H1 (cell line): Measurements from ENCODE around the gene PRRG4. TPM values are rescaled to one million over a fixed set of nuclear protein-coding genes. Genes with fewer than 3 reads are reported as not detected.

Experiments
- BACH1 ChIP-seq: IDR thresholded peaks from 2 replicates; pipeline ENCODE4 v1.6.1; 2012; ENCODE audit warnings: low read length, improper control_type of control experiment
- CHD7 ChIP-seq: fragments of 300-600 bp; sonication (generic); IDR thresholded peaks from 2 replicates; pipeline ENCODE4 v1.7.1; 2012; ENCODE audit warnings: low read length, moderate library complexity, mild to moderate bottlenecking, inconsistent platforms; ENCODE audit not compliant: insufficient replicate concordance
- CTCF ChIP-seq, 3 experiments: IDR thresholded peaks; 1 replicate in 2 of 3; 2 replicates in 1 of 3; pipeline versions ENCODE4 v1.5.1 to v1.6.1; 2011; ENCODE audit warnings: low read length in 3 of 3, mild to moderate bottlenecking in 3 of 3, inconsistent platforms in 2 of 3, low read depth in 1 of 3, moderate library complexity in 1 of 3; ENCODE audit not compliant: insufficient read depth in 1 of 3; ENCODE audit errors: control extremely low read depth in 1 of 3
- polyA plus RNA-seq, 7 experiments: library from polyadenylated mRNA; depleted of rRNA in 3 of 7; stranded (reverse) in 5 of 7; unstranded in 2 of 7; fragments of >200 nt in 5 of 7; fragments of 200-250 nt in 2 of 7; gene quantifications; 1 replicate in 5 of 7; 2 replicates in 1 of 7; 4 replicates in 1 of 7; pipeline versions ENCODE4 v1.2.1 to v1.2.3, GENCODE V29; 2011 to 2013; ENCODE audit warnings: missing spikeins in 2 of 7, mixed read lengths in 2 of 7
- total RNA-seq: library from RNA; stranded (reverse); fragmentation: NEBNext Ultra II Directional; extraction: Animal tissue kit (Norgen Biotek cat#: 25700); gene quantifications from 2 replicates; pipeline ENCODE4 v1.2.1, GENCODE V29; 2021

PRRG4 gene
- total and polyA plus RNA-seq, 2 of the 8 experiments (the other 6 are each of a cell fraction or from before 2014, with no cell fraction given), result 0.65 to 1.7 TPM

GRCh38 chr11:32794439-32794838, 35.3 kb upstream of the PRRG4 start, which contains the start of gene CCDC73 (continued):
- TF ChIP-seq CHD7 (no peak), CTCF (IDR thresholded peaks at IDR 0.05; ENCODE audit: control extremely low read depth in 1 of 3, insufficient read depth in 1 of 3, low read depth in 1 of 3, low read length in 3 of 3) (no peak), BACH1 (no peak)
